Measurements from ENCODE around the gene SLC2A8.

SLC2A8 gene

GRCh38 chr9:127403507-127404192, 6.7 kb downstream of the SLC2A8 start:
- DNase-seq (ENCODE audit: low read depth) = no peak

GRCh38 chr9:127404631-127405030, 7.7 kb downstream of the SLC2A8 start:
- DNase-seq (ENCODE audit: low read depth) = no peak

GRCh38 chr9:127405344-127406125, 8.6 kb downstream of the SLC2A8 start:
- no peak for DNase-seq (ENCODE audit: low read depth)

- no peak for DNase-seq (ENCODE audit: low read depth)
Observed at GRCh38 chr9:127406799-127407491, 10.0 kb downstream of the SLC2A8 start.

- DNase-seq (ENCODE audit: low read depth) = no peak
Observed at GRCh38 chr9:127407492-127407843, 10.5 kb downstream of the SLC2A8 start.

GRCh38 chr9:127411122-127411521, 14.2 kb downstream of the SLC2A8 start:
- DNase-seq (ENCODE audit: low read depth) = no peak

GRCh38 chr9:127415141-127415540, 18.2 kb downstream of the SLC2A8 start:
- DNase-seq (ENCODE audit: low read depth) = no peak

- DNase-seq (ENCODE audit: low read depth) = no peak
Observed at GRCh38 chr9:127415657-127416056, 18.7 kb downstream of the SLC2A8 start.

GRCh38 chr9:127417131-127418036, 20.4 kb downstream of the SLC2A8 start:
- no peak for DNase-seq (ENCODE audit: low read depth)

GRCh38 chr9:127418037-127418471, 21.1 kb downstream of the SLC2A8 start:
- no peak for DNase-seq (ENCODE audit: low read depth)

- DNase-seq (ENCODE audit: low read depth) = no peak
Observed at GRCh38 chr9:127419348-127419747, 22.4 kb downstream of the SLC2A8 start.

GRCh38 chr9:127421057-127421456, 24.1 kb downstream of the SLC2A8 start:
- DNase-seq (ENCODE audit: low read depth) = no peak

GRCh38 chr9:127422133-127422782, 25.3 kb downstream of the SLC2A8 start:
- no peak for DNase-seq (ENCODE audit: low read depth)

GRCh38 chr9:127422787-127423186, 25.8 kb downstream of the SLC2A8 start:
- no peak for DNase-seq (ENCODE audit: low read depth)

GRCh38 chr9:127423476-127423933, 26.5 kb downstream of the SLC2A8 start:
- no peak for DNase-seq (ENCODE audit: low read depth)

- DNase-seq (ENCODE audit: low read depth) = peak; percentile 80
Observed at GRCh38 chr9:127423934-127424675, 27.1 kb downstream of the SLC2A8 start, which contains the start of gene ZNF79. Gene ZNF79 (plus strand): TSS chr9:127424382. CDS start chr9:127424788, 406 bp downstream.

- no peak for DNase-seq (ENCODE audit: low read depth)
Observed at GRCh38 chr9:127424676-127424999, 27.7 kb downstream of the SLC2A8 start.

GRCh38 chr9:127426756-127427155, 29.8 kb downstream of the SLC2A8 start:
- DNase-seq (ENCODE audit: low read depth) = no peak

GRCh38 chr9:127428348-127428747, 31.4 kb downstream of the SLC2A8 start:
- DNase-seq (ENCODE audit: low read depth) = no peak

GRCh38 chr9:127430415-127430814, 33.4 kb downstream of the SLC2A8 start:
- no peak for DNase-seq (ENCODE audit: low read depth)

Data from stromal cell of bone marrow (primary cell).